Measurements from ENCODE around the gene SMARCD3. TPM values are rescaled to one million over a fixed set of nuclear protein-coding genes. Genes with fewer than 3 reads are reported as not detected.
A peak's percentile ranks its signal among the peaks of the same experiment; 100 is the strongest.

The SMARCD3 gene
- total and polyA plus RNA-seq, 2 of the 8 experiments (the other 6 are each of a cell fraction or from before 2014, with no cell fraction given), result 3.0 to 5.6 TPM

- TF ChIP-seq E2F6 (IDR thresholded peaks at IDR 0.05) (peak; percentile 27; the same call in 1 of the 2 replicates), KDM4A (IDR thresholded peaks at IDR 0.05; ENCODE audit: low read depth, low read length, severe bottlenecking) (peak; percentile 51), CHD2 (IDR thresholded peaks at IDR 0.05; ENCODE audit: low read length) (no peak), NANOG (IDR thresholded peaks at IDR 0.05; ENCODE audit: insufficient read depth, low read depth, low read length, poor library complexity, severe bottlenecking) (no peak), TAF1 (IDR thresholded peaks at IDR 0.05; ENCODE audit: low read depth, low read length) (0 out of 2 replicates have a peak, but pooled peaks have one; percentile 35), MAFK (IDR thresholded peaks at IDR 0.05; ENCODE audit: low read depth, low read length) (no peak), CTBP2 (IDR thresholded peaks at IDR 0.05; ENCODE audit: borderline replicate concordance, insufficient read depth, insufficient read length, low read length) (no peak), BACH1 (IDR thresholded peaks at IDR 0.05; ENCODE audit: low read length) (no peak), KDM5A (IDR thresholded peaks at IDR 0.05; ENCODE audit: low read length) (no peak), EZH2 (IDR thresholded peaks at IDR 0.05; ENCODE audit: low read depth, low read length, severe bottlenecking) (no peak)
- TF ChIP-seq, protein P1, sequence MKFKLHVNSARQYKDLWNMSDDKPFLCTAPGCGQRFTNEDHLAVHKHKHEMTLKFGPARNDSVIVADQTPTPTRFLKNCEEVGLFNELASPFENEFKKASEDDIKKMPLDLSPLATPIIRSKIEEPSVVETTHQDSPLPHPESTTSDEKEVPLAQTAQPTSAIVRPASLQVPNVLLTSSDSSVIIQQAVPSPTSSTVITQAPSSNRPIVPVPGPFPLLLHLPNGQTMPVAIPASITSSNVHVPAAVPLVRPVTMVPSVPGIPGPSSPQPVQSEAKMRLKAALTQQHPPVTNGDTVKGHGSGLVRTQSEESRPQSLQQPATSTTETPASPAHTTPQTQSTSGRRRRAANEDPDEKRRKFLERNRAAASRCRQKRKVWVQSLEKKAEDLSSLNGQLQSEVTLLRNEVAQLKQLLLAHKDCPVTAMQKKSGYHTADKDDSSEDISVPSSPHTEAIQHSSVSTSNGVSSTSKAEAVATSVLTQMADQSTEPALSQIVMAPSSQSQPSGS (IDR thresholded peaks at IDR 0.05; ENCODE audit: low read length), result no peak
Measured at GRCh38 chr7:151276666-151277590, 28.4 kb upstream of the SMARCD3 start (continued).

Measured in H1 (cell line).